SK-N-MC (cell line): ENCODE data around the gene TMEM63C.

Experiments used
- EZH2 ChIP-seq: fragments of 200-600 bp; sonication (generic); IDR thresholded peaks from one replicate; pipeline ENCODE4 v1.6.1; 2017; ENCODE audit warnings: antibody characterized with exemption
- FOXP2 ChIP-seq: optimal IDR thresholded peaks from 2 replicates; pipeline ENCODE3; 2011; ENCODE audit warnings: mild to moderate bottlenecking, moderate library complexity; ENCODE audit not compliant: insufficient read depth; ENCODE audit errors: extremely low read length, control extremely low read depth
- POLR2AphosphoS5 ChIP-seq: IDR thresholded peaks from 2 replicates; pipeline ENCODE4 v1.6.1; 2012; ENCODE audit warnings: mild to moderate bottlenecking, low read depth, low read length, borderline replicate concordance

DNA sequence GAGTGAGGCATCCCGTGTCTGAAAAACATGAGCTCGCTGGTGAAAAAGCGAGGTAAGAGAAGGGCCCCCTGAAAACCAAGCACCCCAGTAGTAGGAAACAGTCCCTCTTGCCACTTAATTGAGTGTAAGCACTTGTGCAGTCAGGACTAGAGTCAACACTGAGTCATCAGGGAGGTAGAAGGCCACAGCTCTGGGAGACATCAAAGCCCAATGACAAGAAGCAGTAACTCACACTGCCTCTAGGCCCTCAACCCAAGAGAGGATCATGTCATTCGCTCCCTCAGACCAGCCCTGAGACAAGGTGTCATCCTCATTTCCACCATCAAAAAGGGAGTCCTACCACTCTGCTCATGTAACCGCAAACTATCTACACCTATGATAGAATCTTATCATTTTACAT, 121.3 kb downstream of the TMEM63C start:
- TF ChIP-seq POLR2AphosphoS5, result no peak
- TF ChIP-seq EZH2, result no peak
- no peak for TF ChIP-seq FOXP2
